ENCODE measurements around the gene ATF3.
A peak's percentile ranks its signal among the peaks of the same experiment; 100 is the strongest.

Gene ATF3

GRCh38 chr1:212587888-212588510 lies 20.6 kb upstream of the ATF3 start:
- H3K27me3 ChIP-seq (ENCODE audit: control insufficient read depth, insufficient read depth, low read length): peaks cover 52% of the 10 kb centered on the region
- H3K9me3 ChIP-seq (replicated peaks; ENCODE audit: low read length): no peaks in the 10 kb centered on the region
- no peak overlapping the region for H3K9ac ChIP-seq (ENCODE audit: low read depth, low read length)
- no peaks in the 10 kb centered on the region for H3K4me1 ChIP-seq (ENCODE audit: control insufficient read depth, insufficient read depth, low read length)
- H3K36me3 ChIP-seq (ENCODE audit: insufficient read depth, low read length): no peaks in the 10 kb centered on the region
- no peak overlapping the region for H3K4me2 ChIP-seq (ENCODE audit: low read length)
- no peak overlapping the region for H3K4me3 ChIP-seq (ENCODE audit: low read length)

GRCh38 chr1:212589446-212589845 lies 19.1 kb upstream of the ATF3 start:
- peaks cover 44% of the 10 kb centered on the region for H3K27me3 ChIP-seq (ENCODE audit: control insufficient read depth, insufficient read depth, low read length)
- H3K9me3 ChIP-seq (replicated peaks; ENCODE audit: low read length): no peaks in the 10 kb centered on the region
- no peak overlapping the region for H3K9ac ChIP-seq (ENCODE audit: low read depth, low read length)
- no peaks in the 10 kb centered on the region for H3K36me3 ChIP-seq (ENCODE audit: insufficient read depth, low read length)
- no peaks in the 10 kb centered on the region for H3K4me1 ChIP-seq (ENCODE audit: control insufficient read depth, insufficient read depth, low read length)
- no peak overlapping the region for H3K4me3 ChIP-seq (ENCODE audit: low read length)
- H3K4me2 ChIP-seq (ENCODE audit: low read length): no peak overlapping the region

GRCh38 chr1:212591922-212592321 lies 16.6 kb upstream of the ATF3 start:
- Histone ChIP-seq H3K9me3 (replicated peaks; ENCODE audit: low read length) (no peaks in the 10 kb centered on the region), H3K27me3 (ENCODE audit: control insufficient read depth, insufficient read depth, low read length) (peaks cover 31% of the 10 kb centered on the region), H3K4me3 (ENCODE audit: low read length) (no peak overlapping the region), H3K4me2 (ENCODE audit: low read length) (no peak overlapping the region), H3K4me1 (ENCODE audit: control insufficient read depth, insufficient read depth, low read length) (peaks cover 14% of the 10 kb centered on the region), H3K9ac (ENCODE audit: low read depth, low read length) (no peak overlapping the region), H3K36me3 (ENCODE audit: insufficient read depth, low read length) (no peaks in the 10 kb centered on the region)

- Histone ChIP-seq H3K4me2 (ENCODE audit: low read length) (no peak overlapping the region), H3K4me1 (ENCODE audit: control insufficient read depth, insufficient read depth, low read length) (peaks cover 15% of the 10 kb centered on the region), H3K36me3 (ENCODE audit: insufficient read depth, low read length) (no peaks in the 10 kb centered on the region), H3K4me3 (ENCODE audit: low read length) (no peak overlapping the region), H3K27me3 (ENCODE audit: control insufficient read depth, insufficient read depth, low read length) (peaks cover 19% of the 10 kb centered on the region), H3K9me3 (replicated peaks; ENCODE audit: low read length) (no peaks in the 10 kb centered on the region), H3K9ac (ENCODE audit: low read depth, low read length) (no peak overlapping the region)
Observed at GRCh38 chr1:212593821-212594251, 14.7 kb upstream of the ATF3 start.

- H3K27me3 ChIP-seq (ENCODE audit: control insufficient read depth, insufficient read depth, low read length): peaks cover 21% of the 10 kb centered on the region
- no peaks in the 10 kb centered on the region for H3K36me3 ChIP-seq (ENCODE audit: insufficient read depth, low read length)
- H3K9me3 ChIP-seq (replicated peaks; ENCODE audit: low read length): no peaks in the 10 kb centered on the region
- H3K9ac ChIP-seq (ENCODE audit: low read depth, low read length): no peak overlapping the region
- no peak overlapping the region for H3K4me2 ChIP-seq (ENCODE audit: low read length)
- no peak overlapping the region for H3K4me3 ChIP-seq (ENCODE audit: low read length)
- peaks cover 15% of the 10 kb centered on the region for H3K4me1 ChIP-seq (ENCODE audit: control insufficient read depth, insufficient read depth, low read length)
Observed at GRCh38 chr1:212594640-212595039, 13.9 kb upstream of the ATF3 start.

GRCh38 chr1:212595229-212595628 lies 13.3 kb upstream of the ATF3 start:
- H3K4me3 ChIP-seq (ENCODE audit: low read length): no peak overlapping the region
- H3K9ac ChIP-seq (ENCODE audit: low read depth, low read length): peak overlapping the region; percentile 33
- peaks cover 27% of the 10 kb centered on the region for H3K27me3 ChIP-seq (ENCODE audit: control insufficient read depth, insufficient read depth, low read length)
- H3K9me3 ChIP-seq (replicated peaks; ENCODE audit: low read length): no peaks in the 10 kb centered on the region
- H3K4me2 ChIP-seq (ENCODE audit: low read length): peak overlapping the region; percentile 12
- no peaks in the 10 kb centered on the region for H3K36me3 ChIP-seq (ENCODE audit: insufficient read depth, low read length)
- H3K4me1 ChIP-seq (ENCODE audit: control insufficient read depth, insufficient read depth, low read length): peaks cover 15% of the 10 kb centered on the region

- H3K4me3 ChIP-seq (ENCODE audit: low read length): peak overlapping the region; percentile 56
- H3K27me3 ChIP-seq (ENCODE audit: control insufficient read depth, insufficient read depth, low read length): peaks cover 26% of the 10 kb centered on the region
- peak overlapping the region; percentile 77 for H3K9ac ChIP-seq (ENCODE audit: low read depth, low read length)
- peak overlapping the region; percentile 76 for H3K4me2 ChIP-seq (ENCODE audit: low read length)
- no peaks in the 10 kb centered on the region for H3K9me3 ChIP-seq (replicated peaks; ENCODE audit: low read length)
- peaks cover 15% of the 10 kb centered on the region for H3K4me1 ChIP-seq (ENCODE audit: control insufficient read depth, insufficient read depth, low read length)
- no peaks in the 10 kb centered on the region for H3K36me3 ChIP-seq (ENCODE audit: insufficient read depth, low read length)
Observed at GRCh38 chr1:212595787-212596714, 12.5 kb upstream of the ATF3 start.

- Histone ChIP-seq H3K27me3 (ENCODE audit: control insufficient read depth, insufficient read depth, low read length) (peaks cover 29% of the 10 kb centered on the region), H3K4me1 (ENCODE audit: control insufficient read depth, insufficient read depth, low read length) (peaks cover 15% of the 10 kb centered on the region), H3K9me3 (replicated peaks; ENCODE audit: low read length) (no peaks in the 10 kb centered on the region), H3K4me3 (ENCODE audit: low read length) (peak overlapping the region; percentile 56), H3K4me2 (ENCODE audit: low read length) (peak overlapping the region; percentile 76), H3K9ac (ENCODE audit: low read depth, low read length) (peak overlapping the region; percentile 77), H3K36me3 (ENCODE audit: insufficient read depth, low read length) (no peaks in the 10 kb centered on the region)
Observed at GRCh38 chr1:212596798-212597197, 11.8 kb upstream of the ATF3 start.

- peaks cover 36% of the 10 kb centered on the region for H3K27me3 ChIP-seq (ENCODE audit: control insufficient read depth, insufficient read depth, low read length)
- no peaks in the 10 kb centered on the region for H3K9me3 ChIP-seq (replicated peaks; ENCODE audit: low read length)
- H3K4me1 ChIP-seq (ENCODE audit: control insufficient read depth, insufficient read depth, low read length): peaks cover 15% of the 10 kb centered on the region
- H3K36me3 ChIP-seq (ENCODE audit: insufficient read depth, low read length): no peaks in the 10 kb centered on the region
- no peak overlapping the region for H3K9ac ChIP-seq (ENCODE audit: low read depth, low read length)
- H3K4me2 ChIP-seq (ENCODE audit: low read length): no peak overlapping the region
- no peak overlapping the region for H3K4me3 ChIP-seq (ENCODE audit: low read length)
Observed at GRCh38 chr1:212597487-212597886, 11.1 kb upstream of the ATF3 start.

- Histone ChIP-seq H3K27me3 (ENCODE audit: control insufficient read depth, insufficient read depth, low read length) (peaks cover 64% of the 10 kb centered on the region), H3K4me1 (ENCODE audit: control insufficient read depth, insufficient read depth, low read length) (peaks cover 14% of the 10 kb centered on the region), H3K9me3 (replicated peaks; ENCODE audit: low read length) (no peaks in the 10 kb centered on the region)
Observed at GRCh38 chr1:212600071-212600915, 8.3 kb upstream of the ATF3 start.

GRCh38 chr1:212600980-212601379 lies 7.6 kb upstream of the ATF3 start:
- Histone ChIP-seq H3K4me2 (ENCODE audit: low read length) (no peak overlapping the region), H3K9ac (ENCODE audit: low read depth, low read length) (no peak overlapping the region), H3K27me3 (ENCODE audit: control insufficient read depth, insufficient read depth, low read length) (peaks cover 70% of the 10 kb centered on the region), H3K36me3 (ENCODE audit: insufficient read depth, low read length) (no peaks in the 10 kb centered on the region), H3K4me1 (ENCODE audit: control insufficient read depth, insufficient read depth, low read length) (peaks cover 8% of the 10 kb centered on the region), H3K4me3 (ENCODE audit: low read length) (no peak overlapping the region), H3K9me3 (replicated peaks; ENCODE audit: low read length) (no peaks in the 10 kb centered on the region)

More at GRCh38 chr1:212600071-212600915, 8.3 kb upstream of the ATF3 start:
- Histone ChIP-seq H3K4me3 (ENCODE audit: low read length) (no peak overlapping the region), H3K4me2 (ENCODE audit: low read length) (no peak overlapping the region), H3K9ac (ENCODE audit: low read depth, low read length) (no peak overlapping the region), H3K36me3 (ENCODE audit: insufficient read depth, low read length) (no peaks in the 10 kb centered on the region)

Measured in skeletal muscle satellite cell (primary cell).